ENCODE results near the gene OBP2A.

The OBP2A gene

GRCh38 chr9:135552698-135553171 is 6.8 kb downstream of the OBP2A start:
- DNase-seq: no peak

- DNase-seq: no peak
Observed at GRCh38 chr9:135554718-135555117, 8.8 kb downstream of the OBP2A start.

GRCh38 chr9:135555203-135555602 is 9.3 kb downstream of the OBP2A start:
- DNase-seq: no peak

- DNase-seq: no peak
Observed at GRCh38 chr9:135555910-135556309, 10.0 kb downstream of the OBP2A start.

- no peak for DNase-seq
Observed at GRCh38 chr9:135559606-135560005, 13.7 kb downstream of the OBP2A start.

GRCh38 chr9:135561391-135562234 is 15.7 kb downstream of the OBP2A start, which contains the start of gene PAEP:
Gene PAEP (plus strand): TSS chr9:135561756.
- no peak for DNase-seq

- no peak for DNase-seq
Observed at GRCh38 chr9:135562235-135562745, 16.4 kb downstream of the OBP2A start.

- no peak for DNase-seq
Observed at GRCh38 chr9:135563039-135563476, 17.1 kb downstream of the OBP2A start.

GRCh38 chr9:135563858-135564257 is 17.9 kb downstream of the OBP2A start:
- DNase-seq: no peak

- DNase-seq: no peak
Observed at GRCh38 chr9:135565141-135565628, 19.3 kb downstream of the OBP2A start.

- no peak for DNase-seq
Observed at GRCh38 chr9:135565636-135566035, 19.7 kb downstream of the OBP2A start.

- no peak for DNase-seq
Observed at GRCh38 chr9:135566552-135566951, 20.6 kb downstream of the OBP2A start.

- no peak for DNase-seq
Observed at GRCh38 chr9:135567311-135567710, 21.4 kb downstream of the OBP2A start.

- no peak for DNase-seq
Observed at GRCh38 chr9:135568026-135568425, 22.1 kb downstream of the OBP2A start.

- no peak for DNase-seq
Observed at GRCh38 chr9:135570456-135570855, 24.5 kb downstream of the OBP2A start.

GRCh38 chr9:135572233-135572632 is 26.3 kb downstream of the OBP2A start:
- DNase-seq: no peak

GRCh38 chr9:135573124-135573523 is 27.2 kb downstream of the OBP2A start:
- DNase-seq: no peak

GRCh38 chr9:135574331-135574730 is 28.4 kb downstream of the OBP2A start:
- DNase-seq: no peak

GRCh38 chr9:135574943-135575342 is 29.0 kb downstream of the OBP2A start:
- DNase-seq: no peak

- DNase-seq: no peak
Observed at GRCh38 chr9:135575995-135576631, 30.2 kb downstream of the OBP2A start.

GRCh38 chr9:135577256-135577655 is 31.3 kb downstream of the OBP2A start:
- DNase-seq: no peak

GRCh38 chr9:135579356-135579755 is 33.4 kb downstream of the OBP2A start:
- DNase-seq: no peak

GRCh38 chr9:135579889-135580660 is 34.1 kb downstream of the OBP2A start:
- DNase-seq: no peak
